COLO668 (cell line): ENCODE measurements around the gene GDPD5.
A peak's percentile ranks its signal among the peaks of the same experiment; 100 is the strongest.

ENCODE experiments used
- DNase-seq: peaks from one replicate; lab custom pipeline; 2025; ENCODE audit not compliant: unreplicated experiment; lab: John Stamatoyannopoulos, UW

The GDPD5 gene

DNA sequence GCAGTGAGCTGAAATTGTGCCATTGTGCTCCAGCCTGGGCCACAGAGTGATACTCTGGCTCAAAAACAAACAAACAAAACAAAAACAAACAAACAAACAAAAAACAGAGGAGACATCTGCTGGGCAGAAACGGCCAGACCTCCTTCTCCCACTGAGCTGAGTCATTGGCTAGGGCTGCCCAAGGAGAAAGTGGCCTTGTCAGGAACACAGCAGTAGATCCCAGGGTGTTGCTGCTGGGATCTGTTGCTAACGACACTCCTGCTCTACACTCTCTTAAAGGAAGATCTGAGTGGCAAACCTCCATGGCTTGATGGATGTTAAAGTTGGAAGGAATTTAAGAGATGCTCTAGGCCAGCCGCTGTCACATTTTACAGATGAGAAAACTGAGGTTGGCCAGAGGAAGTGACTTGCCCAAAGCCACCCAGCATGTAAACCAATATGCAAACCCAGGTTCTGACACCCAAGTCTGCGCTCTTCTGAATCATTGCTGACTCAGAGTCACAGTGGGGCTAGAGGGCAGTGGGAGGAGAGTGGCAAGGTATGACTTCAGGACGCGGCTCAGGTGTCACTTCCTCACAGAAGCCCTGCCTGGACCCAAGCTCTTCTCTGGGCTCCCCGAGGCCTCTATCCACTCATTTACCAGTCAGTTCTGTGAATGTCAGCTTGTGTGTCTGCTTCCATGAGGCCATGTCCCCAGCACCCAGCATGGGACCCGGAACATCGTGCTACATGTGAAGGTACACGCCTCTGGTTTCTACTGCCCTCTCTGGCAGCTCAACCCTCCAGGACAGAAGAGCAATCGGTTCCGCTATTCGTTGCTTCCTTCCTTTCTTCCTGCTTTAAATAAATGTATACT lies 11.3 kb upstream of the GDPD5 start:
- no peak for DNase-seq

DNA sequence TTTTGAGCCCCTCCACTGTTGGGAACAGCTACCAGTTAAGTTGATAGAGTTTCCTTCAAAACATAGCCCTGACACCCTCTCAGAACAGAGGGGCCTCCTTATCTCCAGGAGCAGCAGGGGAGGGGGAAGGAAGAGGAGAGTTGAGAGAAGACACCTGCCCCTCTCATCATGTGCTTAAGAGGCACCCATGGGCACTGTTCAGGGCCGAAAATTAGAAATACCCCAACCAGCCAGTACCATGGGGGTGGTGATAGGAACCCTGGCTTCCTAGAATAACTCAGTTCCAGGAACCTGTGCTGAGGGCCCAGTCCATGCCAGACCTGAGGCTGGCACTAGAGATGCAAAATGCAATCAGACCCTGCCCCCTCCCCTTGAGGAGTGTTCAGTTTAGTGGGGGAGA lies 9.3 kb upstream of the GDPD5 start:
- no peak for DNase-seq

DNA sequence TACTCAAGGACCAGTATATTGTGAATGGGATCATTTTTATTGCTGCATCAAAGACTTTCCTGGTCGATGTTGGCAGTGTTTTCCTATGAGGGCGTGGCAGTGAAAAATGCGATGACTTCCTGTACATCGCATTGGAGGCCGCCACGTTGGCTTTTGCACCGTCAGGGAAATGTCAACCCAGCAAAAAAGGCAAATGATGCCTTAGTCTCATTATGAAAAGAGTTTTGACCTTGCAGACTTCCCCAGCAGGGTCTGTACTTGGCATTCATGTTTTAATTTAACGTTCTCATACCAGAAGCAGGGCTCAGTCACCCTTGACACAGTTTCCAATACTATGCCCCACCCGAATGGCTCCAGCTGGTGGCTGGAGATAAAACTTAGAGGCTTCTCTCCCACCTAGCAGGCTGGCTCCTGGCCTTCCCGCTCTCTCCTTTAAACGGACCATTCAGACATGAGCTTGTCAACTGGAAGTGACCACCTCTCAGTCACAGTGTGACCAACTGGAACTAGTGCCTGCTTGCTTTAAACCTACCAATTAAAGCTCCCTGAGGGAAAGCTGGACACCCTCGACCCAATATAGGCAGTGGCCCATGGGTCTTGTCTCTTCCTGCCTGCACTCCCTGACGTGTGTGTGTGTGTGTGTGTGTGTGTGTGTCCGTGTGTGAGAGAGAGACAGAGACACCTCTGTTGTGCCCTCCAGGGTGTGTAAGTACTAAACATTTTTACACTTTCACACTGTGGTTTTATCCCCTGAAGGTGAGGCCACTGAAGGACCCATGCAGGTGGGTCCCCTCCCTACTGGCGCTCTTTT lies 8.7 kb upstream of the GDPD5 start:
- peak; percentile 23 for DNase-seq

DNA sequence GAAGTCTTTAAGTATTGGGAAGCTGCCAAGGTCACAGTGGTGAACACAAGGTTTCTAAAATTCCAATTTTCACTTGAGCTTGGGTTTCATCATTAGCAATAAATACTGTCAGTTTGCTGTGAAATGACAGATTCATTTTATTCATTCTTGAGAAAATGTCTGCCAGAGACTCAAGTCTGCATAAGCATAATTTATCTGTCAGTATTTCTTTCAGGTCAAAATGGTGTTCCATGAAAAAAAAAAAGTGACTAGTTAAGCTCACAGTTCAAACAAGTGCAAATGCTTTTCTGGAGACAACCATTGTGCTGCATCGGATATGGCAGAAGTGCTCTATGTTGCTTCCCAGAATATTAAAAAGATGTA lies 8.1 kb upstream of the GDPD5 start:
- no peak for DNase-seq

DNA sequence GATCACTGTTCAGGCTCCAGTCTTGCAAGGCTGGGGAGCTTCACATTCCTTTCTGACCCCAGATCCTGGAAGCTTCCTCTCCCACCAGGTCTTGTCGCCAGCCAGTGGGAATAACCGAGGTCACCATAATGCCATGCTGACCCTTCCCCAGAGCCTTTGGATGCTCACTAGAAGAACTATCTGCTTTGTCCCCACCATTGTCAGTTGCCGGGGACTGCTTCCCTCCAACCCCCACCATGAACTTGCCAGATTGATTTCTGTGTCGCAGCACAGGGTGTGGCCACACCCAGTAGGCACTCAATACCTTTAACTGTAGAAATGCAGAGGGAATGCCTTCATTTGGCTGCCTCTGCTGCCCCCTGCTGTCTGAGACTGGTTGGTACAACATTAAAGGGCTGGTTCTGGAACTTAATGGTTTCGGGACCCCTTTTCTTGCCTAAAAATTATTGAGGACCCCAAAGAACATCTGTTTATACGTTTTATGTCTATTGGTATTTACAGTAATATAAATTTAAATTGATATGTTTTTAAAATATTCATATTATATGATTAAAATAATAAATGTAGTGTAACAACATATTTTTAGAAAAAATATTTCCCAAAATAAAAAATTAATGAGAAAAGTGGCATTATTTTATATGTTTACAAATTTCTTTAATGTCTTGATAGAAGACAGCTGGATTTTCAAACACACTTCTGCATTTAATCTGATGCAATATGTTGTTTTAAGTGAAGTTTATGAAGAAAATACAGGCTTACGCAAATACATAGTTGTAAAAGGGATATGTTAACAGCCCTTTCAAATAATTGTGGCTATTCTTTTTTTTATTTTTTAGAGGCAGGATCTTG lies 6.7 kb upstream of the GDPD5 start:
- DNase-seq, result peak; percentile 61

DNA sequence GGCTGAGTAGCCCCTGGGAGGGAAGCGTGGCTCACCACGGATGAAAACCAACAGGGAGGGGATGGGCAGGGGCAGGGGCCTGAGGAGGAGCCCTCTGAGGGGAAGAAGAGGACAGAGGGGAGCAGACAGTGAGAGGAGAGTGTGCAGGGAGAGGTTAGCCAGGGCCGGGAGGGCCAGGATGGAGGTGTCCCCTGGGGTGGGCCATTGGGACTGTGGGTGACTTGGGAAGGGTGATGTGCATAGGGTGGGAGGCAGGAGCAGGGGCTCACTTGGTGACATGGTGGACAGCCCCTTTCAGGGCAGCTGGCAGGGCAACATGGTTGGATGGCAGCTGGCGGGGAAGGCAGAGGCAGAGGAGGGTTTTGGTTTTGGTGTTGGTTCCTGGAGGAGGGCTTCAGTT lies 5.6 kb upstream of the GDPD5 start:
- DNase-seq, result no peak

DNA sequence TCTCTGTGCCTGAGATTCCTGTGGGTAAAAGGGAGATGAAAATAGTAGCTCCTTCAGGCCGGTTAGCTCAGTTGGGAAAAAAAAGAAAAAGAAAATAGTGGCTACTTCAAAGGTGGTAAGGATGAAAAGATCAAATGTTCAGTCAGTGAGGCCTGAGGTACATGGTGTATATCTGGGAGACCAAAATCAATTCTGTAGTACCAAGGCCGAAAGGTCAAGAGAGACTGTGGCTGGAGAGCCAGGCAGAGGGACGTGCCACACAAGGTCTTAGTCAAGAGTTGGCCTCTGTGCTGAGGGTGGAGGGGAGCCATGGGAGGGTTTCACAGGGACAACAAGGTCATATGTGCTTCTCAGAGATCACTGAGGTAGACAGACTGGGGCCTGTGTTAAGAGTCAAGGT lies 4.8 kb upstream of the GDPD5 start:
- DNase-seq, result no peak

DNA sequence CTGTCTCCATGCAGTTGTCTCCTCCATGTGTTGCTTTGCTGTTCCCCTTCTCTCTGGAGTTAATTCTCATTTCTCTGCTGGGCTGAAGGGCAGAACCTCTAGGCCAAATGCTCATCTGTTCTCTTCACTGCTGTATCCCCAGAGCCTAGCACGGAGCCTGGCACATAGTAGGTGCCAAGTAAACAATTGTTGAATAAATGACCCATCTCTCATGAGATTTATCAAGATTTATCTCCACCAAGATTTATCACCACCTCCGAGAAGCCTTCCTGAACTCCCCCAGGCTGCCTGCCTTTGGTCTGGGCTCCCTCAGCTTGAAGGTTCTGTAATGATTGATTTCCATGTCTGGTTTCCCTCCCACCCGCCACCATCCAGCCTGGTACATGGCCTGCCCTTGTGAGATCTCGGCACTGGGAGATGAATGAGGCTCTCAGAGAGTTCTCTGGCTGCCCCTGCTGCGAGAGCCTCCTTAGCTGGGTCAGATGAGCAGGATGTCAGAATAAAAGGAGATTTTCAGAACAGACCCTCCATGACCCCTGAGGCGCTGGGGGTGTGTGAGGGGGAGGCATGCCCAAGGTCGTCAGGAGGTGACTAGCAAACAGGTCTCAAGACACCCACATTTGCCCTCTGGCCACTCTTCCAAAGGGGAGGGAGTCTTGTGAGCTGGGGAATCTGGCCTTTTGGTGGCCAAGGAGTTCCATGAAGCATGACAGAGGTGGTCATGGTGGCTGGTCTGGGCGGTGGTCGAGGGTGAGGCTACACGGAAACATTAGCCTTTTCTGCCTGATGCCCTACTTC lies 2.4 kb upstream of the GDPD5 start:
- DNase-seq, result no peak

DNA sequence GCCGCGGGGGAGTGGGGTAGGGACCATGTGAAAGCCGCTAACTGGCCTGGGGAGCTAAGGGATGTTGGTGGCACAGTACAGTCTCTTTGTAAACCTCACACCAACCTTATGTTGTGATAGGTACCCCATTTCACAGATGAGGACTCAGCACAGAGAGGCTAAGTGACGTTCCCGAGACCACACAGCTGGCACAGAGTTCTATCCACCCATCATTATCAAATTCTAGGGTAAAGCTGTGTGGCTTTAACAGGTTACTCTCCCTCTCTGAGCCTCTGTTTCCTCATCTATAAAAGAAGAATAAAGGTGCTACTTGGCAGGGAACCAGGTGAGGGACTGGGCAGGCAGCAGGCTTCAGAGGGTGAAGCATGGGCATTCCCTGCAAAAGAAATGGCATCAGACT lies 1.4 kb upstream of the GDPD5 start:
- no peak for DNase-seq

DNA sequence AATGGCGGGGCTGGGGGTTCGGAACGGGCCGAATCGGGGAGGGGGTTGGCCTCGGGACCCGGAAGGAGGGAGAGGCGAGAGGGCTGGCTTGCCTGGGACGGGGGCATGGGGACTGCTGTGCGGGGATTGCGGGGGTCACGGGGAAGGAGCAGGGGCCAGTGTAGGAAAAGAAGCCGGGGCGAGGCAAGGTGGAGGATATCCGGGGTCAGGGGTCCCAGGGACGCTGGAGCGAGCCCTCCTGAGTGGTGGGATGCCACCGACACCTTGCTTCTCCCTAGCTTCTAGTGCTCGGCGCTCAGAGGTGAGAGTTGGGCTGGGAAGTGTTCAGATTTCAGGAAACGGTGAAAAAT lies 426 bp upstream of the GDPD5 start:
- DNase-seq, result no peak

DNA sequence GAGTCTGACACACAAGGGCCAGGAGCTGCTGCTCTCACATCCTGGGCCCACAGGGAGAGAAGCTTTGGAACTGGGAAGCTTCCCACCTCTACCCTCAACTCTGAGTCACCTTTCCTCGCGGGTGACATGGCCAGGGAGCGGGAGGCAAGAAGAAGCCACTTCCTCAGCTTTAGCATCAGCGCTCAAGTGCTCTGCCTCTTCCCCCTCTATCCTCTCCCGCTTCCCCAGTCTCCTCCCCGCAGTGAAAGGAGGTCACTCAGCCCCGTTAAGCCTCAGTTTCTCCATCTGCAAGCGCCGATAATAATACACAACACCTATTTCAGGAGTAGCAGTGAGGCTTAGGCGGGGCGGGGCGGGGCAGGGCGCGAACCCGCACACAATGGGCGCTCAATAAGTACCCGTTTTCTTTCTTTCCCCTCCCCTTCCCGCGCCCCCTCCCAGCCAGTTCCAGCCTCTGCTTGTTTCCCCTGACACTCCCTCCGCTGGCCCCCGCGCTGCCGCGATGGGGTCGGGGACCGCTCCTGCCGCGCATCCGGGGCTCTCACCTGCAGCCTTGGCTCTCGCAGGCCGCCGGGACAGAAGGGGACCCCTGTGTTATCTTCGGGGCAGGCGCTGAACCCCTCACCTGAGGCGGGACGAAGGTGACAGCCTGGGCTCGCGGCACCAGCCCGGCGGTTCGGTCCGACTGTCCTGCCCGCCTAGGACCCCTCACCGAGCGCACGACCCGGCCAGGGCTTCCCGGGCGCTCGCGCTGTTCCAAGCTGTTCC lies 892 bp downstream of the GDPD5 start:
- peak; percentile 6 for DNase-seq

DNA sequence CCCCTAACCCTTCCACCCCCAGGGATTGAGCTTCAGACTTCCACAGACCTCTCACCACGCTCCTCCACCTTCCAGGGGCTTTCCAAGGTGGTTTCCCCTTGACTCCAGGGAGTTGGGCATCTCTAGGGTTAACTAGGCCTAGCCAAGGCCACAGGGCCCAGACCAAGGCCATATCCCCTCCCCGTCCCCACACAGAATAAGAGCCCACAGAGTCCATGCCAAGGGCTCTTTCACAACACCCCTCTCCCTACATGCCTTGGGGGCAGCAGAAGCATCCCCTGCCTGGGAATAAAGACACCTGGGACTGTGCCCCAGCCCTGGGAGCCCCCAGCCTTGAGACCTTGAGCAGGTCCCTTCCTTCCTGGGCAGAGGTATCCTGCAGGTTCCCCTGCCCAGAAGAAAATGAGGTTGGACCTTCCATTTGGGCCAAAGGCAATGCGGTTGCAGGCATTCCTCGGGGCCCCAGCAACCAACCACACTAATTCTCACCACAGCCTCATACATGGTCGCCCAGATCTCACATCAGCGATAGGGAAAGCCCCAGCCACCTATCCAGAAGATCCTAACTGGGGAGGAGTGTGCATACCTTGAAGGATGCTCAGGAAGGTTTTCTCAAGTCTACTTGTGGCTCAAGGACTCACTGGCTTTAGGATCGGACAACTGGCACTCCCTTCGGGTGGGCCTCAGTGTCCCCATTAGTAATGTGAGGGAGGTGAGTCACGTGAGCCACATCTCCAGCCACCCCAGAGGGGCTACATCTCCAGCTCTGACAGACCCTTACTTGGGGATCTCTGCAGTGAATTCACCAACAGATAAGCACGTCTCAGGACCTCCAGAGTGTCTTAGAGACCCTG lies 1.7 kb downstream of the GDPD5 start:
- no peak for DNase-seq

DNA sequence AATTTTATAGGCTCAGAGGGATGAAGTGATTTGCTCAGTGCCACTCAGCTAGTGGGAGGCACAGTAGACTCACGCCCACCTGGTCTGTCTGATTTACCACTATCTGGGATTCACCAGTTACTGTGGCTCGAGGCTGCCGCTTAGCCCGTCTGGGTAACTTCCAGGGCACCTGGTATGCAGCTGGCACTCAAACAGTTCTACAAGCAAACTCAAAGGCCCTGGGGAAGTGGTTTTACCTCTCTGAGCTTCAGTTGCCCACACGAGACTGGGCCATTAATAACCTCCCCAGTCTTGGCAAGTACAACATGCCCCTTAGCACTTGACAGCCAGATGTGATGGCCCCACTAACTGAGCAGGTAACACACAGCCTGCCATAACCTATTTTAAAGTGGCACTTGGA lies 2.6 kb downstream of the GDPD5 start:
- no peak for DNase-seq

DNA sequence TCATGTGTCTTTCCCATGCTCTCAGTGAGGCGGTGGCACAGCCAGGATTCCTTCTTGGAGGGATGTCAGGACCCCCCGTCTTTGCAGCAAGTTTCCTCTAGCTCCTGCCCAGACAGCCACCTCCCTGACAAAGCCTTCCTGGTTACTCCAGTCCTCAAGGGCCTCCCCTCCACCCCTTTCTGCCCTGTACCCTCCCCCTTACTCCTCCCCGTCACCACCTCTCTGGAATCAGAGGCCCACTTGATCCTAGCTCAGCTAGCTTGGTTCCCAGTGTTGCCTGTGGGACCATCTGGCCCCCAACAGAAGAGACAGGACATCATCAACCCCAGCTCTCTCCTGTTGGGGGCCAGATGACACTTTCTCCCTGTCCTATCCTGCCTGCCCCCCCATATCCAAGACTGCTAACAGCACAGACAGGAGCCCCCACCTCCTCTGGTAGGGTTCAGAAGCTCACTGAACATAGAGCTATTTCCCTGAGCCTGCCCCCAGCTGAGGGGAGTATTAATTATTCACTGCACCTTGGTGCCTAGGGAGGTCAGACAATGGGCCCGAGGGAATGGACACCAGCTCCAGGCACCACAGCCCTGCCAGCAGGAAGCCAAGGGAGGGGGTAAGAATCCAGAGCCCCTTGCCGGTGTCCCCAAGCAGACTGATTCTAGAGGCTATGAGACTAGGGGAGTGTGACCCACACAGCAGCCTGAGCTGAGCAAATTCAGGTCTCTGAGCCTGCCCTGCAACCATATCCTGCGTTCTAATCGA lies 3.3 kb downstream of the GDPD5 start:
- DNase-seq, result no peak

DNA sequence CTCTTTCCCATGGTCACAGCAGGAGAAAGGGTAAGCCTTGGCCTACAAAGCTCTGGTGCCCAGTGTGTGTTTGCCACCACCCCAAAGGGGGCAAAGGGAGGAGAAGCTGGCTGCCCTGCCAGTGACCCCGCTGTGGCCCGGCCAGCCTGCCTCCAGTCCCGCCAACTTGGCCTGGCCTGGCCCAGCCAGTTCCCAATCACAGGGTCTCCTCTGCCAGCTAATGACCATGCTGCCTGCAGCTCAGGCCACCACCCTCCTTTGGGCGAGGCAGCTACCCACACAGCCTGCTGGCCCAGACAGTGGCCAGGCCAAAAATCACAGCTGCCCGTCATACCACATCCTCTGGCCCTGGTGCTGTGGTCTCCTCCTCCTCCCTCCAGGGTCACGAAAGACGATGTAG lies 5.1 kb downstream of the GDPD5 start:
- no peak for DNase-seq

DNA sequence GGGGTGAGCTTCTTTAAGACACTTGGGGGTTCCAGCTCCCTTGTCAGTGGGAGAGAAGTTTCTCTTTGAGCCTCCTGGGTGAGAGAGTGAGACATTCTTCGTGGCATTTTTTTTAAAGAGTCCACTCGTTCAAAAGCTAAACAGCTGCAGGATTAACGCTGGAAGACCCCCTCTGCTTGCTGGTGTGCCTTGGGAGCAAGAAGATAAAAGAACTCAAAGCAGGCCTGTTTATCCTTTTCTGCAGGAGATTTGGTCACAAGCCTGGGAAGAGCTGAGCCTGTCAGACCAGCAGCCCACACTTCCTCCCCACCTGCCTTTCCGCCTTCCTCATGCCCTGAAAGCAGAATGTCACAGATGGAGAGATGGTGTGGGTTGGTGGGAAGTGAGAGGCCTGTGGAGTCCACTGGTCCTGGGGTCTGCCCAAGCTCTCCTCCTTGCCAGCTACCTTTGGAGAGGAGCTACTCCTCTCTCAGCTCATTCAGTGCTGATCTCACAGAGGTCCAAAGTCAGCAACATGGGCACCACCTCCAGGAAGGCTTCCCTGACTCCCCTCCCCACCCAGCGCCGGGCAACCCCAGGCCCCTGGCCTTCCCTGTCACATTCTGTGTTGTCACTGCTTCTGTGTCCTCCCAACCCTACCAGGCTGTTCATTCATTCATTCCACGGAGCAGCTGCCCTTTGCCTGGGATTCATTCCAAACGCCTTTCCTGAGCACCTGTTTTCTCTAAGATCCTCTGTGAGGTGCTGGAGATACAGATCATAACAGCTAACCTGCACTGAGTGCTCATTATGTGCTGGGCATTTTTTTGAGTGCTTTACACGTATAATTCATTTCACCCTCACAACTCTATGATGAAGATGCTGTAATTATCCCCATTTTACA lies 6.7 kb downstream of the GDPD5 start:
- DNase-seq, result no peak

DNA sequence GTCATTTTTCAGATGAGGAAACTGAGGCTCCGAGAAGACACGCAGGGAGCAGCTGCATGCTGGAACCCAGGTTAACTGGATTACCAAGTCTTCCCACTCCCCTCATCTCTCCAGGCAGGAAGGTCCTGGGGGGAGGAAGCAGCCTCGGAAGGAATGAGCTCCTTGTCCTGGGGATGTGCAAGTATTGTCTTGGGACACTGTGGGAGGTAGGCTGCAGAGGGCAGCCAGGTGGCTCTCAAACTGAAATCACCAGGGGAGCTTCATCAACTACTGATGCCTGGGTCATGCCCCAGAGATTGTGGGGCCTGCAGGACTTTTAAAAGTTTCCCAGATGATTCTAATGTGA lies 7.6 kb downstream of the GDPD5 start:
- DNase-seq, result no peak

DNA sequence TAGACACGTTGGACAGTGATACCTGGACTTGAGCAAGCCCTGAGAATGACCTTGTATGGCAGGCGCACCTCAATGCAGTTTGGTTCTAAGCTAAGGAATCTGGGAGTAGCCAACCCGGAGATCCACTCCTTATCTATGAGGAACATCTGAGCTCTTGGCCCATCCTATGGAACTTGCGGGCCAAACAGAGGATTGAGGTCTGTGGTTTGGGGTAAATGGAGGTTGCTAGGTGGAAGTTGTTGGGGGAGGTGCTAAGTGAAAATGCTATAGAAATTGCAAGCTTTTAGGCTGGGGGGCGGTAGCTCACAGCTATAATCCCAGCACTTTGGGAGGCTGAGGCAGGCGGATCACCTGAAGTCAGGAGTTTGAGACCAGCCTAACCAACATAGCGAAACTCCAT lies 8.9 kb downstream of the GDPD5 start:
- DNase-seq, result no peak
